ENCODE data around the gene KLHDC7B.
A peak's percentile ranks its signal among the peaks of the same experiment; 100 is the strongest.

KLHDC7B gene

DNA sequence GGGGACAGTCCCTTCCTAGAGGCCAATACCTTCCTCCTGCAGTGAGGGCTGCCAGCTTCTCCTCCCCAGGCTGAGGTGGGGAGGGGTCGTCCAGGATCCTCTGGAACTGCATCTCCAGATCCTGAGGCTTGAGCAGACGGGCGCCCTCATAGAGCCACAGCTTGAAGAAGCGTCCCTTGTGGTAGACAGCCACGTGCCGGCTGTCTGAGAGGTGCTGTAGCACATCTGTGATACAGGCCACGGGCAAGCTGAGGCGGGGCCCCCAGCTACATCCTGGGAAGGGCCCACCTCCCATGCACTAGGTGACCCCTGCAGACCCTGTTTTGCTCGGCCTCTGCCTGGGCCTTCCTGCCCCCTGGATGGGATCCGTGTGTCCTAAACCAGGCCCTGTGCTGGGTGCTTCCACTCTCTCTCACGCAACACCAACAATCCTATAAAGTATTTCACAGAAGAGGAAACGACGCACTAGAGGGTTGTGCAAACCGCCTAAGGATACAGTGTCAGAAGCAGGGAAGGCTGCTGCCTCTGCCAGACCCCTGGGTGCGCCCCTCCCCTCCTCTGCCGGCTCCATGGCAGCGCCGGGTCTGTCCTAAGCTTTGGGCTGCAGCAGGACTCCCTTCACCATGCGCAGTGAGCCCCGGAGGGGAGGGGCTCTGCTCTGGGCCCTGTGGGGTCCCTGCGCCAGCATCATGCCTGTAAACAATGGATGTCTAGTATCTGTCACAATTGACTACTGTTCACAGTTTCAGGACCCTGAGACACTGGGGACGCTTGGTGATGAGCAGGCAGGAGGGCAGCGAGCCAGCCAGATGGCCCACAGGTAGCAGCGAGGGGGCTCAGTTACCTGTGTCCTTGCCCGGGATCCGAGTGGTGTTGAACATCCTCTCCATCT lies 28.0 kb downstream of the KLHDC7B start:
- DNase-seq (ENCODE audit: low read depth in 2 of 2): no peak

DNA sequence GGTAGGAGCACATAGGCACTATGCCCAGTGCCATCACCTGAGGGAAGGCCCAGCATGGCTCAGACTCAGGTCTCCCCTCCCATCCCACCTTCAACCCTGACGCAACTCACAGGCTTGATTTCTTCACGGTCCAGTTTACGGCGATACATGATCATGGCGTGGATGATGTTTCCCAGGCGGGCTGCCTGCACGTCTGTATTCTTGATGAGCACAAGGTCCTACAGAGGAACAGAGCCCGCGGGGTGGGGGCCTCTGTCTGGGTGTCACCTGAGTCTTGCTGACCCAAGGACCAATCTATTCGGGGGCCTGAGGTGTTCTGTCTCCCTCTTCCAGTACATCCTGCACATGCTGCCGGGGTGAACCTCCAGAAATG lies 28.7 kb downstream of the KLHDC7B start:
- no peak for DNase-seq (ENCODE audit: low read depth in 2 of 2)

GRCh38 chr22:50575426-50575941 lies 29.8 kb downstream of the KLHDC7B start:
- no peak for DNase-seq (ENCODE audit: low read depth in 2 of 2)

DNA sequence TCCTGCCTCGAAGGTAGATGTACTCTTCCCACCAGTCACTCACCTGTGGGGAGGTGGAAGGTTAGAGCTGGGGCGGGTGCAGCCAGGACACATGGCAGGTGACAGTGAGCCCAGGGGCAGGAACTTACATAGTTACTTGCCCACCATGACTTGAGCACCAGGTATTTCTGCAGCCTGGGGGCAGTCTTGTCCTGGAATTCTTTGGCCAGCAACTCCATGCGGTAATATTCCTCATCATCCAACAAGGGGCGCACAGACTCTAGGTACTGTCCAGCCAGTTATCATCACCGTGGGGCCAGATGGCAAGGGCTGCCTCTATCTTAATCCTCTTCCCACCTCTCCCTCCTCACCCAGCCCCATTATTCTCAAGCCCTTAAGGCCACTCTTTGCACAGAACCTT lies 30.4 kb downstream of the KLHDC7B start:
- DNase-seq (ENCODE audit: low read depth in 2 of 2): no peak

DNA sequence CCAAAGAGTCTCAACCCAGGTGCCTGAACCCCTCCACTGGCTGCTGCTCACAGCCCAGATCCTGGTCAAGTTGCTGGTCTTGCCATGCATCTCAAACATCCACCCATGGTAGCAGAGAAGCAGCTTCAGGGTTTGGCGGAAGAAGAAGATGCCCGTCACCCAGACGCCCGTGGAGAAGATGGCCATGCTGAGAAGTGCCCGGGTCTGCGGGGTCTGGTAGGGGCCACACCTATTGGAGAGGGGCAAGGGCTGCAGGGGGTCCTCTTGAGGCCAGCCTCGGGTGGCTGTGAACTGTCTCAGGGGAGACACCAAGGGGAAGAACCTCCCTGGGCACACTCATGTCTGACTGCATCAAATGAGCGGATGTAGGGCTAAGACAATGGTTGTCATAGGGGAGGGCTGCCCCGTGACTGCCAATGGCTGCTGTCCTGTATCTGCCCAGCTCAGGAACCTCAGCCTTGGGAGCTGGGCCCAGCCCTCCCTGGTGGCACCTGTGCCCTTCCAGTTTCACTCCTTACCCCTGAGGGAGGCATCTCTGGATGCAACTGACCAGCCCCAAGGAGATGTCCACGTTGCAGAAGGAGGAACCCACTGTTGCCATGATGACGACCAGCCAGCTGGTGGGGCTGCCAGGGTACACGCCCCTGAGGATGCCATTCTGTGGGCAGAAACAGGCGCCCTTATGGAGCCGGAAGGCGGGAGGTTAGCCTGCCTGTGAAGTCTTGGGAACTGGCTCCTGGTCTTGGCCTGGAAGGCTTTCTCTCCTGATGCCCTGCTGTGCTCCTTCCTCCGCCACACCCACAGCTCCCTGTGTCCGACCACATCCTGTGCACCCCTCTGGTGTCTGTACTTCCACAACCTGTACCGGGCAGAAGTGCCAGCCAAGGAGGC lies 31.4 kb downstream of the KLHDC7B start:
- DNase-seq (ENCODE audit: low read depth in 2 of 2): no peak

- DNase-seq (ENCODE audit: low read depth in 2 of 2): no peak
Measured at GRCh38 chr22:50577697-50577986, 31.9 kb downstream of the KLHDC7B start.

- DNase-seq (ENCODE audit: low read depth in 2 of 2): no peak
Measured at GRCh38 chr22:50577987-50578775, 32.5 kb downstream of the KLHDC7B start, which contains the start of gene CPT1B. TSS of gene CPT1B (minus strand) at chr22:50578427. CDS start at chr22:50577915, 512 bp downstream.

DNA sequence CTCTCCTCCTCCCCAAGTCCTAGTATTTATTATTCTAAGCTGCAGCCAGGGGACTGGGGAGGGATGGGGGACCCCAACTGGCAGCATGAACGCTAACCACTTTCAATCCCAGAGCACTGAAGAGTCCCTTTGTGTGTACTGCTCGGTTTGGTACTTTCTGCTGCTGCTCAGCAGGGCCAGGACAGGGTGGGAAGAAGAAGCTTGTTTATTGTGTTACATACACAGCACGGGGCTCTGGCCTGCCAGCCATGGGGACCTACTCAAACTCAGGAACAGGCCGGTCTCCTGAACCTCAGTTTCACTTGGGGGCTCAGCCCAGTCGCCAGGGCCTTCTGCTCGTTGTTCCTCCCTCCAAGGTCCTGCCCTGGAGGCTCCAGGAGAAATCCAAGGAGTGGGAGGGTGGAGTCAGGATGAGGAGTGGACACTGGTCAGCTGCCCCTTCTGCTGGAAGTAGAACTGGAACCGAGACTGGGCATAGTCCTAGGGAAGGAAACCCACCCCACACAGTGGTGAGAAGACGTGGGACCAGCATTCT lies 33.1 kb downstream of the KLHDC7B start:
- DNase-seq (ENCODE audit: low read depth in 2 of 2): no peak

- no peak for DNase-seq (ENCODE audit: low read depth in 2 of 2)
Measured at GRCh38 chr22:50579752-50580151, 34.1 kb downstream of the KLHDC7B start.

DNA sequence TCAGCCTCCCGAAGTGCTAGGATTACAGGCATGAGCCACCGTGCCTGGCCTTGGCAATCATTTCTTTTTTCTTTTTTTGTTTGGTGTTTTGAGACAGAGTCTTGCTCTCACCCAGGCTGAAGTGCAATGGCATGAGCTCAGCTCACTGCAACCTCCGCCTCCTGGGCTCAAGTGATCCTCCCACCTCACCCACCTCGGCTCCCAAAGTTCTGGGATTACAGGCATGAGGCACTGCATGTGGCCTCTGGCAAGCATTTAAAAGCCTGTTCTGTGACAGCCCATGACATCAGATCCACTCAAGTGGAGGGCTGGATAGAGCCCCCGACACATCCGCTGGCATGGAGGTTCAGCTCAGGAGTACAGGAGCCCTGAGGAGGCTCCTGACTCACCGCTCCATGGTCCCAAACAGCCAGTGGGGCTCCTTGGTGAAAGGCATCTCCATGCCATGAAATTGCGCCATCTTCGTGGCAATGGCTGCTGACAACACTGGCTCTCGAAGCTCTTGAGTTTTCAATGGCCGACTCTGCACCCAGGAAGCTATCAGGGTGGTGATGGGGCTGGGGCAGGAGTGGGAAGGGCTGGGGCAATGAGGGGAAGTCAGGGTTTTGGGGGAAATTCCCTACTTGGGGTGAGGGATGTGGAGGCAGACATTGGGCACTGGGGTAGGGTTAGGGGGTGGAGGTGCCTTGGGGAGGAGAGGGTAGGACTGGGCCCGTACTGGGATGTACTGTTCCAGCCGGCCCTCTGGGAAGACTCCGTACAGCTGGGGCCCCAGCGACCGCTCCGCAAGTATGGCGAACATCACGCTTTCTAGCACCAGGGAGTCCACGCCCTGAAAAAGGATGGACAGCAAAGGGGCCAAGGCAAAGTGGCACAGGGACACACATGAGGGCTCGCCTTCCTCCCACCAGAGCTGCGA lies 35.6 kb downstream of the KLHDC7B start:
- DNase-seq (ENCODE audit: low read depth in 2 of 2): no peak

DNA sequence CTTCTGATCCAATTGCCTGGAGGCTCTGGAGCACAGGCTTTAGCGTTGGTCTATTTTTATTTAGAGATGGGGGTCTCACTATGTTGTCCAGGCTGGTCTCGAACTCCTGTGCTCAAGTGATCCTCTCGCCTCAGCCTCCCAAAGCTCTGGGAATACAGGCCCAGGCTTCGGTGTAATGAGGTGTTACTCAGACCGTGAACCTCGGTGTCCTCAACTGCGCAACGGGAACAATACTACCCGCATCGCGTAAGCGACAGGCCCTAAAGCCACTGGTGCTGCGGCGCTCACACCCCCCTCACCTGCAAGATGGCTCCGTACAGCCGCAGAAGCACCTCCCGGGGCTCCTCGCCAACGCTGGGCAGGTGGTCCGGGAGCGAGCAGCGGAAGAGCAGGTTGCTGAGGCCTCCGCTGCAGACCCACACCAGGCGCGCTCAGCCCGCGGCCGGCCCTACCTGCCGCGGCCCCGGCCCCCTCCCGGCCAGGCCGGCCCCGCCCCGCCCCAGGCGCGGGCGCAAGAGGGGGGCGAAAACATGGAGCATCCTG lies 36.3 kb downstream of the KLHDC7B start:
- DNase-seq (ENCODE audit: low read depth in 2 of 2): no peak

DNA sequence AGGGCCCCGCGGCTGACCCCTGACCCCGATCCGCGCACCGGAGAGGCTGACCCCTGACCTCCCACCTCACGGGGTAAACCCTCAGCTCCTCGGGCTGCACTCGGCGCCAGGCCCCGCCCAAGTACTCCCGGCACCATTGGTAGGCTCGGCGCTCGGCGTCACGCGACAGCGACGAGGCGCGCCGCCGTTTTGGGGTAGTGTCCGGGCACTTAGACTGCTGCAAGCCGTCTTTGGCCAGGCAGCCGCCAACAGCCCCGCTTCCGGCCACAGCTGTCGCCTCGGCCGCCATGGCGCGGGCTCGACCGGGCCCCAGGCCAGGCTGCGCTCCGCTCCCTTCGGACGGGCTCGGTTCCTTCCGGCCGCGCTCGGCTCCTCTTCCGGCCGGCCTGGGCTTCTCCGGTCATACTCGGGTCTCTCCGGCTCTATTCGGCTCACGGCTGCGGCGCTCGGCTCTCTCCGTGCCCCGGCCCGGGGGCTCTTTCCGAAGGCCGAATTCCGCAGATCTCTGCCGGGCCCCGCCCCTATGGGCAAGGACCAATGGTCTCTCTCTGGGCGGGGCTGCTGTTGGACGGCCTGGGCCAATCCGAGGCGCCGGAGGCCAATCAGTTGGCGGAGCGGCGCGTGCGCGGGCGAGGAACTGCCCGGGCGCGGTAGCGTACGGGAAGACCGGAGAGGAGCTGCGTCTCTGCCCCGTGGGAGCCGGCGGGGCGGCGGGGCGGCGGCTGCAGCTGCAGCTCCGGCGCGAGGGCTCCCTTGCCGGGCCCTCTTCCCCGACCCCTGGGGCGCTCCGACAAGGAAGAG lies 37.0 kb downstream of the KLHDC7B start, which contains the start of gene CHKB:
CHKB (minus strand) TSS at position 357 of the 801 bp plus-strand sequence; CDS start at position 289, 68 bp downstream.
- DNase-seq (ENCODE audit: low read depth in 2 of 2): peak; percentile 94 to 95

GRCh38 chr22:50583294-50583861 lies 37.7 kb downstream of the KLHDC7B start:
- no peak for DNase-seq (ENCODE audit: low read depth in 2 of 2)

DNA sequence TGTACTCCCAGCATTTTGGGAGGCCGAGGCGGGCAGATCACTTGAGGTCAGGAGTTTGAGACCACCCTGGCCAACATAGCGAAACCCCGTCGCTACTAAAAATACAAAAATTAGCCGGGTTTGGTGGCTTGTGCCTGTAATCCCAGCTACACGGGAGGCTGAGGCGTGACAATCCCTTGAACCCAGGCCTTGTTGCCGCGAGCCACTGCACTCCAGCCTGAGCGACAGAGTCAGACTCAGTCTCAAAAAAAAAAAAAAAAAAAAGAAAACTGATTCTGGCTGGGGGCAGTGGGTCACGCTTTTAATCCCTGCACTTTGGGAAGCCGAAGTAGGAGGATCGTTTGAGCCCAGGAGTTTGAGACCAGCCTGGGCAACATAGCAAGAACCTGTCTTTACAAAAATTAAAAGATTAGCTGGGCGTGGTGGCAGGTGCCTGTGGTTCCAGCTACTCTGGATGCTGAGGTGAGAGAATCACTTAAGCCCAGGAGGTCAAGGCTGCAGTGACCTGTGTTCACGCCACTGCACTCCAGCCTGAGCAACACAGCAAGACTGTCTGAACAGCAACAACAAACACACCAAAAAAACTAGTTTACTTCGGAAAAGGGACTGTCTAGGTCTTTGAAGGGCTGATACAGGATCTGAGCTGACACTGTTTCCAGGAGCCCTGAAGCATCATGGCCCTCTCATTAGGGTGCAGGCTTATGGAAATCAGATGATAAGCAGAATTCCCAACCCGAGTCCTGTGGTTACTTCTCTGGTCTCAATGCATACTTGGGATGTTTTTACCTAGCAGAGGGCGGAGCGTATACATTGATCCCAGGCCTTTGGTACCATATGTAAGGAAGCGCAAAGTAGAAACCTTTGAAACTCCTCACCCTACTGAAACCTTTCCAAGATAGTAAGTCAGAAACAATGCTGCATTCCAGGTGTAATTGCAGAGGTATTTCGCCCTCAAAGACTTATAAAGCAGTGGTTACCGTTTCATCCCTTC lies 38.7 kb downstream of the KLHDC7B start:
- no peak for DNase-seq (ENCODE audit: low read depth in 2 of 2)

DNA sequence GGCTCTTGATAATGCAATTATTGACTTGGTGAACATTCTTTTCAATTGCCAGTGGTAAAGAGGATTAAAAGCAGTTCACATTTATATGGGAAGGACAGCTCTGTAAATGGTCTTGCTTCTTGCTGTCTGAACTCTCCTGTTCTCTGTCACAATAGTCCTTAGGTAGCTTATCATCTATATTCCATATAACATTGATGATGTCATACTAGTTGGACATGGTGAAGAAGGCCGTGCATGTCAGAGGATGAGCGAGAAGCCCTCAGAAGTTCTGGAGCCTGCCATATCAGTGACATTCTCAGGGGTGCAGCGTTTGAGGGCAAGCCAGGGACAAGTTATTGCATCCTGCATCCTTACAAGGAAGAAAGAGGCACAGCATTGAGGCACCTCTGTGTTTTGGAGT lies 39.5 kb downstream of the KLHDC7B start:
- no peak for DNase-seq (ENCODE audit: low read depth in 2 of 2)

GRCh38 chr22:50585781-50586180 lies 40.1 kb downstream of the KLHDC7B start:
- no peak for DNase-seq (ENCODE audit: low read depth in 2 of 2)

- no peak for DNase-seq (ENCODE audit: low read depth in 2 of 2)
Measured at GRCh38 chr22:50586416-50586815, 40.7 kb downstream of the KLHDC7B start.

DNA sequence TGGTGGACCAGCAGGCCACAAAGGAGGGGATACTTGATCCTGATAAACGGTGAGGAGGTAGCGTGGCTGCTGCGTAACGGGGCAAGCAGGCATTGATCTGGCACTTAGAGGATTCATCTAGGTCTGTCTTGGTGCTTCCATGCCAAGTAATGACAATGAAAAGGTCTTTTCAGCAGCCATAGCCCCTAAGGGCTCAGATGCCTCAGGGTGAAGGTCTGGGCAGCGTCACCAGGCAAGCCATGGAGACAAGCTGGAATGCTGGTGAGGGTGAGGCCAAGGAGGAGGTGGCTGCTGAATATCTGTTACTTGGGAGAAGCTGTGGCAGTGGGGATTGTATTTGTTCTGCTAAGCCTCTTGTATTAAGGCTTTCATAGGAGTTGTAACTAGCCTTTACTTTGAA lies 41.7 kb downstream of the KLHDC7B start:
- no peak for DNase-seq (ENCODE audit: low read depth in 2 of 2)

Measured in stimulated activated CD8-positive, alpha-beta memory T cell treated with anti-CD3 and anti-CD28 coated beads, Interleukin-7, amount 100 ng/mL, for 1 hour (primary cell).